ENCODE results near the gene KCNIP4. TPM values are rescaled to one million over a fixed set of nuclear protein-coding genes. Genes with fewer than 3 reads are reported as not detected.

Gene KCNIP4
- total and polyA plus RNA-seq, 2 experiments from 2014 or later = 0.65 TPM; not detected in 1

- H3K9me2 ChIP-seq (ENCODE audit: insufficient read depth) = no peaks in the 10 kb centered on the region
- H3K9me3 ChIP-seq (ENCODE audit: low read depth) = no peaks in the 10 kb centered on the region
- no peaks in the 10 kb centered on the region for H3K79me2 ChIP-seq (ENCODE audit: insufficient read depth)
- H3K4me2 ChIP-seq (ENCODE audit: unreplicated experiment) = no peak overlapping the region
- H3K4me1 ChIP-seq (ENCODE audit: insufficient read depth) = 0 out of 2 replicates have a peak, but pooled peaks cover 4% of the 10 kb centered on the region
- no peak for TF ChIP-seq EZH2 (IDR thresholded peaks at IDR 0.05; ENCODE audit: insufficient read depth, poor library complexity, severe bottlenecking)
- TF ChIP-seq EZH2phosphoT487 (IDR thresholded peaks at IDR 0.05; ENCODE audit: insufficient read depth, low read depth) = no peak
- H2AFZ ChIP-seq = no peak overlapping the region
- no peak overlapping the region for H3K9ac ChIP-seq
- H3K36me3 ChIP-seq (ENCODE audit: low read depth) = no peaks in the 10 kb centered on the region
- WGBS, 2 experiments (ENCODE audit: low coverage in 1 of 2, low lambda C conversion rate in 2 of 2, missing lambda C conversion rate in 2 of 2) = 0 to 2% methylated on average over 1 of the region's 1 CpG
- in situ Hi-C loops (cut with MboI) = loop anchor here (25.0 kb wide), 1 partner anchor 668 kb away; no protein-coding TSS in a partner anchor
- no peak overlapping the region for H3K27ac ChIP-seq
- no peak for DNase-seq
- H3K4me3 ChIP-seq = no peak overlapping the region
- no peaks in the 10 kb centered on the region for H4K20me1 ChIP-seq (ENCODE audit: insufficient read depth)
- peaks cover 4% of the 10 kb centered on the region; the same call in 1 of the 2 replicates for H3F3A ChIP-seq (ENCODE audit: insufficient read depth)
- peaks cover 10% of the 10 kb centered on the region; the same call in 1 of the 2 replicates for H3K27me3 ChIP-seq (replicated peaks; ENCODE audit: insufficient read depth)
These were observed 493.7 kb downstream of the KCNIP4 start for GRCh38 chr4:21454831-21455230.

GRCh38 chr4:21454201-21454600 is 494.4 kb downstream of the KCNIP4 start:
- in situ Hi-C loops (cut with MboI) = loop anchor here (25.0 kb wide), 1 partner anchor 667 kb away; no protein-coding TSS in a partner anchor

GRCh38 chr4:21452931-21453330 is 495.6 kb downstream of the KCNIP4 start:
- no peak for DNase-seq
- peaks cover 4% of the 10 kb centered on the region; the same call in 1 of the 2 replicates for H3F3A ChIP-seq (ENCODE audit: insufficient read depth)
- H3K9me3 ChIP-seq (ENCODE audit: low read depth) = no peaks in the 10 kb centered on the region
- H3K4me1 ChIP-seq (ENCODE audit: insufficient read depth) = 0 out of 2 replicates have a peak, but pooled peaks cover 4% of the 10 kb centered on the region
- H3K36me3 ChIP-seq (ENCODE audit: low read depth) = no peaks in the 10 kb centered on the region
- H3K27ac ChIP-seq = no peak overlapping the region
- TF ChIP-seq EZH2phosphoT487 (IDR thresholded peaks at IDR 0.05; ENCODE audit: insufficient read depth, low read depth) (no peak), EZH2 (IDR thresholded peaks at IDR 0.05; ENCODE audit: insufficient read depth, poor library complexity, severe bottlenecking) (no peak)
- peaks cover 10% of the 10 kb centered on the region; the same call in 1 of the 2 replicates for H3K27me3 ChIP-seq (replicated peaks; ENCODE audit: insufficient read depth)
- no peaks in the 10 kb centered on the region for H4K20me1 ChIP-seq (ENCODE audit: insufficient read depth)
- H3K4me2 ChIP-seq (ENCODE audit: unreplicated experiment) = no peak overlapping the region
- H3K9ac ChIP-seq = no peak overlapping the region
- no peaks in the 10 kb centered on the region for H3K79me2 ChIP-seq (ENCODE audit: insufficient read depth)
- H3K4me3 ChIP-seq = no peak overlapping the region
- H2AFZ ChIP-seq = no peak overlapping the region
- no peaks in the 10 kb centered on the region for H3K9me2 ChIP-seq (ENCODE audit: insufficient read depth)
- in situ Hi-C loops (cut with MboI) = loop anchor here (25.0 kb wide), 1 partner anchor 666 kb away; no protein-coding TSS in a partner anchor

More at GRCh38 chr4:21454201-21454600, 494.4 kb downstream of the KCNIP4 start:
- Histone ChIP-seq H3K27me3 (replicated peaks; ENCODE audit: insufficient read depth) (peaks cover 10% of the 10 kb centered on the region; the same call in 1 of the 2 replicates), H3K4me2 (ENCODE audit: unreplicated experiment) (no peak overlapping the region), H3K36me3 (ENCODE audit: low read depth) (no peaks in the 10 kb centered on the region), H3K4me1 (ENCODE audit: insufficient read depth) (0 out of 2 replicates have a peak, but pooled peaks cover 4% of the 10 kb centered on the region), H3K9me2 (ENCODE audit: insufficient read depth) (no peaks in the 10 kb centered on the region), H3K9ac (no peak overlapping the region), H2AFZ (no peak overlapping the region), H3K79me2 (ENCODE audit: insufficient read depth) (no peaks in the 10 kb centered on the region), H3K4me3 (no peak overlapping the region), H3K27ac (no peak overlapping the region), H3F3A (ENCODE audit: insufficient read depth) (peaks cover 4% of the 10 kb centered on the region; the same call in 1 of the 2 replicates), H4K20me1 (ENCODE audit: insufficient read depth) (no peaks in the 10 kb centered on the region), H3K9me3 (ENCODE audit: low read depth) (no peaks in the 10 kb centered on the region)
- WGBS, 2 experiments (ENCODE audit: low coverage in 1 of 2, low lambda C conversion rate in 2 of 2, missing lambda C conversion rate in 2 of 2) = 16 to 19% methylated on average over 4 of the region's 4 CpGs
- no peak for DNase-seq
- TF ChIP-seq EZH2 (IDR thresholded peaks at IDR 0.05; ENCODE audit: insufficient read depth, poor library complexity, severe bottlenecking) = no peak
- TF ChIP-seq EZH2phosphoT487 (IDR thresholded peaks at IDR 0.05; ENCODE audit: insufficient read depth, low read depth) = no peak

- H3K9me2 ChIP-seq (ENCODE audit: insufficient read depth) = no peaks in the 10 kb centered on the region
- H3F3A ChIP-seq (ENCODE audit: insufficient read depth) = peaks cover 4% of the 10 kb centered on the region; the same call in 1 of the 2 replicates
- TF ChIP-seq EZH2phosphoT487 (IDR thresholded peaks at IDR 0.05; ENCODE audit: insufficient read depth, low read depth) (no peak), EZH2 (IDR thresholded peaks at IDR 0.05; ENCODE audit: insufficient read depth, poor library complexity, severe bottlenecking) (no peak)
- H3K27me3 ChIP-seq (replicated peaks; ENCODE audit: insufficient read depth) = peaks cover 10% of the 10 kb centered on the region; the same call in 1 of the 2 replicates
- H3K27ac ChIP-seq = no peak overlapping the region
- no peaks in the 10 kb centered on the region for H3K9me3 ChIP-seq (ENCODE audit: low read depth)
- WGBS, 2 experiments (ENCODE audit: low coverage in 1 of 2, low lambda C conversion rate in 2 of 2, missing lambda C conversion rate in 2 of 2) = 0 to 12% methylated on average over 1 of the region's 1 CpG
- no peak overlapping the region for H3K9ac ChIP-seq
- H3K79me2 ChIP-seq (ENCODE audit: insufficient read depth) = no peaks in the 10 kb centered on the region
- no peak overlapping the region for H3K4me2 ChIP-seq (ENCODE audit: unreplicated experiment)
- no peak overlapping the region for H3K4me3 ChIP-seq
- no peak overlapping the region for H2AFZ ChIP-seq
- in situ Hi-C loops (cut with MboI) = loop anchor here (25.0 kb wide), 1 partner anchor 664 kb away; no protein-coding TSS in a partner anchor
- DNase-seq = peak; percentile 55
- no peaks in the 10 kb centered on the region for H4K20me1 ChIP-seq (ENCODE audit: insufficient read depth)
- 0 out of 2 replicates have a peak, but pooled peaks cover 4% of the 10 kb centered on the region for H3K4me1 ChIP-seq (ENCODE audit: insufficient read depth)
- no peaks in the 10 kb centered on the region for H3K36me3 ChIP-seq (ENCODE audit: low read depth)
These were observed 497.5 kb downstream of the KCNIP4 start for GRCh38 chr4:21451032-21451431.

All from GM23248 (cell line).